Measurements from ENCODE around the gene CHAF1B.

DNA sequence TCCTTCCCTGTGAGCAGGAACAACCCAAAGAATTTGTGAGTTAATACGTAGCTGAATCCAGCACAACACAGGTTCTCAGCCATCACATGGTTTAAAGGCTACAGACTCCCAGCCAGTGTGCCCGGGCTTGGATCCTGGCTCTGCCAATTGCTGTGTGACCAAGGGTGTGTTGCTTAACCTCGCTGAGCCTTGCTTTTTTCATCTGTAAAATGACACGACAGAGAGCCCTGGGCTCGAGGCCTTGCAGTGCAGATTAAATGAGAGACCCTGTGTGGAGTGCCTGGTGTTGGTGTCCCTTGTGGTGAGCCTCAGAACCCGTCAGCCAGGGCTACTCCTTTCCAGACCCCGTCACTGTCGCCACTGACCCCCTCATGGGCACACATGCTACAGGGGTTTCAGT, 39.4 kb downstream of the CHAF1B start:
- TF ChIP-seq, protein P1, sequence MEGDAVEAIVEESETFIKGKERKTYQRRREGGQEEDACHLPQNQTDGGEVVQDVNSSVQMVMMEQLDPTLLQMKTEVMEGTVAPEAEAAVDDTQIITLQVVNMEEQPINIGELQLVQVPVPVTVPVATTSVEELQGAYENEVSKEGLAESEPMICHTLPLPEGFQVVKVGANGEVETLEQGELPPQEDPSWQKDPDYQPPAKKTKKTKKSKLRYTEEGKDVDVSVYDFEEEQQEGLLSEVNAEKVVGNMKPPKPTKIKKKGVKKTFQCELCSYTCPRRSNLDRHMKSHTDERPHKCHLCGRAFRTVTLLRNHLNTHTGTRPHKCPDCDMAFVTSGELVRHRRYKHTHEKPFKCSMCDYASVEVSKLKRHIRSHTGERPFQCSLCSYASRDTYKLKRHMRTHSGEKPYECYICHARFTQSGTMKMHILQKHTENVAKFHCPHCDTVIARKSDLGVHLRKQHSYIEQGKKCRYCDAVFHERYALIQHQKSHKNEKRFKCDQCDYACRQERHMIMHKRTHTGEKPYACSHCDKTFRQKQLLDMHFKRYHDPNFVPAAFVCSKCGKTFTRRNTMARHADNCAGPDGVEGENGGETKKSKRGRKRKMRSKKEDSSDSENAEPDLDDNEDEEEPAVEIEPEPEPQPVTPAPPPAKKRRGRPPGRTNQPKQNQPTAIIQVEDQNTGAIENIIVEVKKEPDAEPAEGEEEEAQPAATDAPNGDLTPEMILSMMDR (IDR thresholded peaks at IDR 0.05; ENCODE audit: low read depth, low read length) = no peak
- no peak for TF ChIP-seq EZH2phosphoT487 (IDR thresholded peaks at IDR 0.05; ENCODE audit: low read depth)

Data from OCI-LY3 (cell line).